Thymus (tissue), 11 donors: ENCODE results near the gene ZNF428. TPM values are rescaled to one million over a fixed set of nuclear protein-coding genes. Genes with fewer than 3 reads are reported as not detected.
A peak's percentile ranks its signal among the peaks of the same experiment; 100 is the strongest.
"Not testable (repeated sequence)": the region's sequence is repeated elsewhere in the genome, so short reads cannot be mapped to it uniquely, and the experiment has no call there.

Experiments used
- DNase-seq, 9 donors: peaks; one replicate each; pipeline ENCODE4 v3.0.0-alpha.2; 2013; ENCODE audit warnings: low spot score in 9 of 9, low read depth in 6 of 9, missing footprints in 1 of 9
- H3K27ac ChIP-seq, 2 donors: one replicate each; pipeline ENCODE4 v1.5.1; 2013; ENCODE audit warnings: control low read depth in 1 of 2, low read depth in 1 of 2, low read length in 1 of 2, mild to moderate bottlenecking in 1 of 2, moderate library complexity in 1 of 2
- H3K27me3 ChIP-seq, 2 donors: one replicate each; pipeline ENCODE4 v1.5.1; 2013; ENCODE audit warnings: low read length in 1 of 2; ENCODE audit not compliant: control insufficient read depth in 2 of 2, insufficient read depth in 1 of 2
- H3K36me3 ChIP-seq, 2 donors: one replicate each; pipeline ENCODE4 v1.5.1; 2013; ENCODE audit warnings: low read length in 1 of 2, mild to moderate bottlenecking in 1 of 2, moderate library complexity in 1 of 2; ENCODE audit not compliant: control insufficient read depth in 2 of 2, insufficient read depth in 2 of 2
- H3K4me1 ChIP-seq, 2 donors: one replicate each; pipeline ENCODE4 v1.5.1; 2013; ENCODE audit warnings: low read length in 2 of 2; ENCODE audit not compliant: control insufficient read depth in 2 of 2, insufficient read depth in 2 of 2
- H3K4me3 ChIP-seq, 2 donors: one replicate each; pipeline ENCODE4 v1.5.1; 2013; ENCODE audit warnings: low read length in 2 of 2, control low read depth in 1 of 2, mild to moderate bottlenecking in 1 of 2
- H3K9me3 ChIP-seq, 2 donors: one replicate each; pipeline ENCODE4 v1.5.1; 2013; ENCODE audit warnings: low read length in 1 of 2, mild to moderate bottlenecking in 1 of 2; ENCODE audit not compliant: control insufficient read depth in 2 of 2, insufficient read depth in 1 of 2
- WGBS: extraction: QIAGEN DNeasy Blood & Tissue Kit; methylation state at CpG from one replicate; pipeline ENCODE4 v1.1.7; 2013; 5-methylcytosine and 5-hydroxymethylcytosine counted together
- polyA plus RNA-seq: library from polyadenylated mRNA; stranded (reverse); fragments of 200-250 nt; gene quantifications from one replicate; pipeline ENCODE4 v1.2.3, GENCODE V29; 2013
- total RNA-seq: library from RNA; stranded (reverse); fragments of 120-200 nt; gene quantifications from one replicate; pipeline ENCODE4 v1.2.4, GENCODE V29; 2013
- donor health status: healthy.

ZNF428 gene
- total and polyA plus RNA-seq, 2 donors, result 54.8 to 74.3 TPM

- Histone ChIP-seq H3K36me3 (no peaks in the 10 kb centered on the region), H3K4me3 (no peak overlapping the region), H3K27ac (no peak overlapping the region), H3K4me1 (peaks cover 2 to 25% of the 10 kb centered on the region in 2 donors), H3K27me3 (peaks cover 22 to 80% of the 10 kb centered on the region in 2 donors), H3K9me3 (no peaks in the 10 kb centered on the region)
- WGBS, result 91% methylated on average over 14 of the region's 14 CpGs
- DNase-seq, result no peak
Measured at GRCh38 chr19:43636121-43636683, 16.8 kb upstream of the ZNF428 start.

GRCh38 chr19:43635561-43635940, 16.1 kb upstream of the ZNF428 start:
- not testable (repeated sequence) for H3K9me3 ChIP-seq, H3K4me3 ChIP-seq, DNase-seq, H3K36me3 ChIP-seq, H3K27ac ChIP-seq
- peaks cover 22 to 74% of the 10 kb centered on the region in 2 donors for H3K27me3 ChIP-seq
- WGBS, result 86% methylated on average over 2 of the region's 2 CpGs
- peaks cover 2 to 25% of the 10 kb centered on the region in 2 donors for H3K4me1 ChIP-seq

GRCh38 chr19:43634872-43635560, 15.6 kb upstream of the ZNF428 start:
- no peaks in the 10 kb centered on the region for H3K9me3 ChIP-seq
- no peak overlapping the region for H3K27ac ChIP-seq
- WGBS, result 29% methylated on average over 17 of the region's 17 CpGs
- H3K4me3 ChIP-seq, result peak overlapping the region in 1 of 2 donors; percentile 17
- peaks cover 18 to 70% of the 10 kb centered on the region in 2 donors for H3K27me3 ChIP-seq
- no peaks in the 10 kb centered on the region for H3K36me3 ChIP-seq
- peaks cover 0 to 21% of the 10 kb centered on the region in 2 donors for H3K4me1 ChIP-seq
- peak in 2 of 9 donors; percentile 16 to 56 for DNase-seq

DNA sequence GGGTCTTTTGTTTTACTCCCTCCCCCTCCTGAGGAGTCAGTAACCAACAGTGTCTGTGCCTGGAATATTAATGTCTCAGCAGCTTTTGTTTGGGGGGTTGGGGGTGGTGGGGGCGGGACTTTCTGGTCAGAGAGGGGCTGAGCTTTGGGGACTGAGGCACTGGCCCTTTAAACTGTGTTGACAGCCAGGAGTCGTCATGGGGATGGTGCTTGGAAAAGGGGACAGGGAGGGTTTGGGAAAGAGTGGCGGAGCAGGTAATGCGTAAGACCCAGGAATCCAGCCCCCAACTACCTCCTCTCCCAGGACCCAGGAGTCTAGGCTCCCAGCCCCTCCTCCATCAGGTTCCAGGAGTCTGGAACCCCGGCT, 15.1 kb upstream of the ZNF428 start:
- Histone ChIP-seq H3K4me1 (peaks cover 0 to 19% of the 10 kb centered on the region in 2 donors), H3K9me3 (no peaks in the 10 kb centered on the region), H3K36me3 (no peaks in the 10 kb centered on the region), H3K27ac (no peak overlapping the region), H3K4me3 (no peak overlapping the region), H3K27me3 (peaks cover 16 to 68% of the 10 kb centered on the region in 2 donors)
- 56% methylated on average over 5 of the region's 5 CpGs for WGBS
- DNase-seq, result no peak

GRCh38 chr19:43634068-43634467, 14.6 kb upstream of the ZNF428 start:
- Histone ChIP-seq H3K27ac (no peak overlapping the region), H3K27me3 (peaks cover 12 to 65% of the 10 kb centered on the region in 2 donors), H3K9me3 (no peaks in the 10 kb centered on the region), H3K36me3 (no peaks in the 10 kb centered on the region), H3K4me1 (peaks cover 0 to 17% of the 10 kb centered on the region in 2 donors), H3K4me3 (no peak overlapping the region)
- WGBS, result 90% methylated on average over 5 of the region's 5 CpGs
- no peak for DNase-seq

DNA sequence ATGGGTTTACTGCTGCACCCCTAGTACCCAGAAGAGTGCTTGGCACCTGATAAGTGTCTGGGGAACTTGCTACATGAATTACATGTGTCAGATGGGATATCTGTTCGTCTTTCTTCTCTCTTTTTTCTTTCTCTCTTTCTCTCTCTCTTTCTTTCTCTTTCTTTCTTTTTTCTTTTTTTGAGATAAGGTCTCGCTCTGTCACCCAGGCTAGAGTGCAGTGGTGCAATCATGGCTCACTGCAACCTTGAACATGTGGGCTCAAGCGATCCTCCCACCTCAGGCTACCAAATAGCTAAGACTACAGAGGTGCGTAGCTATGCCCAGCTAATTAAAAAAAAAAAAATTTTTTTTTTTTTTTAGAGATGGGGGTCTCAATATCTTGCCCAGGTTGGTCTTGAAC, 14.1 kb upstream of the ZNF428 start:
- H3K4me3 ChIP-seq, result no peak overlapping the region
- no peaks in the 10 kb centered on the region for H3K9me3 ChIP-seq
- peaks cover 7 to 59% of the 10 kb centered on the region in 2 donors for H3K27me3 ChIP-seq
- DNase-seq, result no peak
- no peaks in the 10 kb centered on the region for H3K36me3 ChIP-seq
- whole genome bisulfite sequencing, result 98% methylated on average over 4 of the region's 4 CpGs
- H3K27ac ChIP-seq, result no peak overlapping the region
- H3K4me1 ChIP-seq, result peaks cover 0 to 14% of the 10 kb centered on the region in 2 donors

- peaks cover 2 to 52% of the 10 kb centered on the region in 2 donors for H3K27me3 ChIP-seq
- DNase-seq, result no peak
- no peak overlapping the region for H3K4me3 ChIP-seq
- H3K27ac ChIP-seq, result no peak overlapping the region
- H3K36me3 ChIP-seq, result no peaks in the 10 kb centered on the region
- H3K4me1 ChIP-seq, result peaks cover 0 to 11% of the 10 kb centered on the region in 2 donors
- WGBS, result 92% methylated on average over 5 of the region's 5 CpGs
- no peaks in the 10 kb centered on the region for H3K9me3 ChIP-seq
Measured at GRCh38 chr19:43631491-43631890, 12.1 kb upstream of the ZNF428 start.

- Histone ChIP-seq H3K27ac (no peak overlapping the region), H3K4me3 (no peak overlapping the region), H3K9me3 (peaks cover 0 to 1% of the 10 kb centered on the region in 2 donors), H3K36me3 (no peaks in the 10 kb centered on the region), H3K27me3 (peaks cover 2 to 39% of the 10 kb centered on the region in 2 donors), H3K4me1 (peaks cover 8 to 12% of the 10 kb centered on the region in 2 donors)
- 96% methylated on average over 3 of the region's 3 CpGs for WGBS
- no peak for DNase-seq
Measured at GRCh38 chr19:43628646-43629326, 9.4 kb upstream of the ZNF428 start.

DNA sequence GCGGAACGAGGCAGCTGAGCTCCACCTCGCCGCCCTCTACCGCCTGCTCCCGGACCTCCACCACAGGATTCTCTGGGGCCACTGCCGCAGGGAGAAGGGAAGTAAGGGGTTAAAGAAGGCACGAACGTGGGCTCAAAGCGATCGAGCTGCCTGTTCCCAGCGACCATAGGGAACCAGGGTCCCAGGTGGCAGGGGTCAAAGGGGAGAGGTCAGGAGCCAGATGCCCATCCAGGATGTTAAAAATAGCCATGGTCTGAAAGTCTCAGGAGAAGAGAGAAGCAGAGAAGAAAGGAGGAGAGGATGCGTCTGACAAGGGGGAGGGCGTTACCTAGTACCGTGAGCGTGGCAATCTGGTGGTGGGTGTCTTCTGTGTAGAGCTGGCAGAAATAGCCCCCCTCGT, 7.4 kb upstream of the ZNF428 start:
- WGBS, result 45% methylated on average over 17 of the region's 17 CpGs

More for the DNA sequence above, 7.4 kb upstream of the ZNF428 start:
- no peak overlapping the region for H3K27ac ChIP-seq
- H3K9me3 ChIP-seq, result peaks cover 0 to 1% of the 10 kb centered on the region in 2 donors
- no peak overlapping the region for H3K4me3 ChIP-seq
- peaks cover 0 to 28% of the 10 kb centered on the region in 2 donors for H3K27me3 ChIP-seq
- no peaks in the 10 kb centered on the region for H3K36me3 ChIP-seq
- DNase-seq, result no peak
- H3K4me1 ChIP-seq, result peaks cover 8 to 12% of the 10 kb centered on the region in 2 donors
